HG03460 (cell line): Measurements from ENCODE around the gene EMILIN3.

Experiments
- ATAC-seq: cut with Tn5 transposase; IDR thresholded peaks from one replicate; pipeline ENCODE4 v1.9.1; 2021; ENCODE audit not compliant: unreplicated experiment

The EMILIN3 gene

GRCh38 chr20:41391587-41392001 lies 25.0 kb upstream of the EMILIN3 start:
- no peak for ATAC-seq

- ATAC-seq, result no peak
Observed at GRCh38 chr20:41390889-41391288, 24.3 kb upstream of the EMILIN3 start.

DNA sequence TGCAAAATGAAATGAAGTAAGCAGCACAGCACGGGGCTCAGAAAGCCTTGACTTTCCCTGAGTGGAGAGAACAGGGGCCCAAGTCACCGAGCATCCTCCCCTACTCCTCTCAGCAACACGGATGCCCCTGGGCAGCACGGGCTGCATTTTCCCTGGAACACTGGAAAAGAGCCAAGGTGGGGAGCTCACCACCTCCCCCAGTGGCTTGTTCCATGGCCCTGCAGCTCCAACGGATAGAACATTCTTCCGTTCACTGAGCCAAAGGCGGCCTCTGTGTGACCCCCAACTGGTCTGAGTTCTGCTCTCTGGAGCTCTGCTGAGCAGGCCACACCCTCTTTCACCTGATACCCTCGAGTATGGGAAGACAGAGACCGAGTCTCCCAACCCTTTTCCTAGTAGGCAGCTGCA lies 20.8 kb upstream of the EMILIN3 start:
- ATAC-seq, result no peak

DNA sequence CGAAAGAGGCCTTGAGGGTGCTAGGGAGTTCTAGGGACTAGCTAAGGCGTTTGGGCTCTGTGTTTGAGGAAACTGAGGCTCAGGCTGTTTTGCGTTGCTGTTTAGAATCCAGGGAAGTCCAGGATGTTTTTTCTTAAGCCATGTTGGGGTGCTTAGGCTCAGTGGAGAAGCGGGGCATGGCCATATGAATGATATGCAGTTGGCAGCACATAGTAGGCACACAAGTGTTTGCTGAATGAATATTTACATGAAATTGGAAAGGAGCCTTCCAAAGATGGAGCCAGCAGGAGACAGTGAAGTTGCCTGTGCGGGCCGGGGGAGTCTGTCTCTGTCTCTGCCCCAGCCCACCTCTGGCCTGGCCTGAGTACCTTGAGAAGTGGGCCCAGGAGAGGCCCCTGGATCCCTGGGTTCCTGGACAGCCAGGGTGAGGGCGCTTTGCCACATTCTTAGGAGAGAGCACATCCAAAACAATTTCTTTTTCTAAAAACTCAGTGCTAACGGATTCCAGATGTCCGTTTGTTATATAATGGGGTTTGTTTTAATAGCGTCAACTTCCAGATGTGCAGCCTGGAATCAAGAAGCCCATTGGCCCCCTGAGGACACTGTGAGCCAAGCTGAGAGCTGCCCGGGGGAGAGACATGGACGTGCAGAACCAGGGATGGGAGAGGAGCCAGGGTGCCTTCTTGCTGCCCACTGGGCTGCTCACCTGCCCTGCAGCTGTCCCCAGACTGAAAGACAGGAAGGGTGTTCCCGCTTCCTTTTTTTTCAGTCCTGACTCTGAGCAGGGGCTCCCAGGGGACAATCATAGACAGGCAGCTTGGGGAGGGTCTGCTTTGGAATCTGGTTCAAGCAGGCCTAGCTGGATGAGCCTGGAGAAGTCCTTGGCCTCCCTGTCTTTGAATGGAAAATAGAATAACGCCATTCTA lies 20.1 kb upstream of the EMILIN3 start:
- no peak for ATAC-seq

DNA sequence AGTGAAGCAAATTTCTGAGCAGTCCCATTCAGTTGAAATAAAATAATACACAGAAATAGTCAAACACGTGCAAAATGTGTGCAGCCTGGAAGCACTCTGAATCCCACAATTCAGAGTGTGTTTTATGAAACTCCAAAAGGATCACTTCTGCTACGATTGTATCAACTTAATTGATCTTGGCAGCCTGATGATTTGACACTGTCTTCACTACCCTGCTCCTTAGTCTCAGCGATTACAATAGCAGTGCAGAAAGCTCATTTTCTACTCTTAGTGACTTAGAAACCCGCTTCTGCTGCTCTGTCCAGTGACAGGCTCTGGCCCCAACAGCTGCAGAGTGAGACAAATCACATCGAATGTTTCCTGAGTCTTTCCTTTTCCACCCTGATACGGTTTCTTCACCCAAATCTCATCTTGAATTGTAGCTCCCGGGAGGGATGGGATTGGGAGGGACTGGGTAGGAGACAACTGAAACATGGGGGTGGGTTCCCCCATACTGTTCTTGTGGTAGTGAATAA lies 16.2 kb upstream of the EMILIN3 start:
- ATAC-seq, result no peak

DNA sequence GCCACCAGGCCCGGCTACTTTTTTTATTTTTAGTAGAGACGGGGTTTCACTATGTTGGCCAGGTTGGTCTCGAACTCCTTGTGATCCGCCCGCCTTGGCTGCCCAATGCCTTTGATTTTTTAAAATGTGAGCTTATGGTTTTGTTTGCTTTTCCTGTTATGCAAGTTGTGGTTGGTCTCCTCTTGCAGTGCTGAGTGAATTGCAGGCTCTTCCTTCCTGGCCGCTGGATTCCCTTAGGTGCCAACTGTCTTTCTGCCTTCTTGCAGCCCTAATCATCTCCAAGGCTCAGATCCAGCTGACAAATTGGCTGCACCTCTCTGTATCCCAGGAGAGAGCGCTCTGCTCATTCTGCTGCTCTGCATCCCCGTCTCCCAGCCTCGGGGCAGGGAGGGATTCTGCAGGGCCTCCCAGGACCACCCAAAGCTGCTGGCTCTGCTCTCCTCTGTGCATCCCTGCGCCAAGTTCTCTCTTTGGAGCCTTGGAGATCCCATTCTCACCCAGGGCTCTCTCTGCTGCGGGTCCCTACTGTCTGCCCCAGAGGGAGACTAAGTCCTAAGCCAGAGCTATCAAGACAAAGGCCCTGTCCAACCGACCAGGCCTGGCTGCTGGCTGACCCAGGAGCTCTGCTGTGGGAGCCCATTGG lies 14.1 kb upstream of the EMILIN3 start:
- no peak for ATAC-seq

DNA sequence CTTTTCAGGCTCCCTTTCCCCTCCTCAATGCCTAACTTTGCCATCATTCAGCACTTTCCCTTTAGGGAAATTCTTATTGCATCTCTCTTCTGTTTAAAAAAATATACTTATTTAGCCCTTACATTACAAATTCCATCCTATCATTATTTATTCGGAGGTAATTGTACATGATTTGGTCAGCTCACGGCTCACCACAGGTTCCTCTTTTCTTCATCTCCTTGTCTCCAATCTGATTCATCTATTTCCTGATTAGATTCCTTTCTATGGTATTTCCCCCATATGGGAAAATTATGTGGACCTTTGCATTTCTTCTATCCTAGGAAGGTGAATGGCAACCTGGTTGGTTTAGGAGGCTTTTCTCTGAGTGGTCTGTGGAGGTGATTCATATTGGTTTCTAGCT lies 12.9 kb upstream of the EMILIN3 start:
- no peak for ATAC-seq

- ATAC-seq, result no peak
Observed at GRCh38 chr20:41377275-41377674, 10.7 kb upstream of the EMILIN3 start.

DNA sequence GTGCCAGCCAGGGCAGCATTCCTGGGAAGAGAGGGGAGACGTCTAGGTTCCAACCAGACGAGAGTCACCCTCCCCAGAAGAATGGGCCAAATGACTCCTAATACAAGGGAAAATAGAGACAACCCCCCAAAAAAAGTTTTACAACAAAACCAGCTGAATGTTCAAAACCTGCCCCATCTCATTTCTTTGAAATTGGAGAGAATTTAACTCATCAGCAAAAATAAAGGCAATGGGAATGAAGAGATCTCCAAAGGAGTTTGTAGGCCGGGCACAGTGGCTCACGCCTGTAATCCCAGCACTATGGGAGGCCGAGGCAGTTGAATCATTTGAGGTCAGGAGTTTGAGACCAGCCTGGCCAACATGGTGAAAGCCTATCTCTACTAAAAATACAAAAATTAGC lies 9.7 kb upstream of the EMILIN3 start:
- ATAC-seq, result no peak

DNA sequence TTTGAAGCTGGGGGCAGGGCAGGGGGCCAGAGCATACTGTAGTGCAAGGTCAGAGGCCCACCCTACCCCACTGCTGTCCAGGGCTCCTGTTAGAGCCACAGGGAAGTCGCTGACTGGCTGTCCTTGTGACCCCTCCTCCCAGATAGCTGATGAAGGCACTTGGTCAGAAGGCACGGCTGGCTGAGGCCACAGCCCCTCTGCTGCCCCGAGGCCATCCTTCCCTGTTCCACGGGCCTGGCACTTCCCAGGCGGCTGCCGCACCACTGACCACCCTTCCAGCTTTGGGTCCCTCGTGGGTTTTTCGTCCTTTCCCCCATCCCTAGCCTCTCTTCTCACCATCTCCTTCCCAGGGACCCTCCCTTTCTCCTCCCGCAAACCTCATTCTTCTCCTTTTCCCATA lies 9.2 kb upstream of the EMILIN3 start:
- no peak for ATAC-seq

DNA sequence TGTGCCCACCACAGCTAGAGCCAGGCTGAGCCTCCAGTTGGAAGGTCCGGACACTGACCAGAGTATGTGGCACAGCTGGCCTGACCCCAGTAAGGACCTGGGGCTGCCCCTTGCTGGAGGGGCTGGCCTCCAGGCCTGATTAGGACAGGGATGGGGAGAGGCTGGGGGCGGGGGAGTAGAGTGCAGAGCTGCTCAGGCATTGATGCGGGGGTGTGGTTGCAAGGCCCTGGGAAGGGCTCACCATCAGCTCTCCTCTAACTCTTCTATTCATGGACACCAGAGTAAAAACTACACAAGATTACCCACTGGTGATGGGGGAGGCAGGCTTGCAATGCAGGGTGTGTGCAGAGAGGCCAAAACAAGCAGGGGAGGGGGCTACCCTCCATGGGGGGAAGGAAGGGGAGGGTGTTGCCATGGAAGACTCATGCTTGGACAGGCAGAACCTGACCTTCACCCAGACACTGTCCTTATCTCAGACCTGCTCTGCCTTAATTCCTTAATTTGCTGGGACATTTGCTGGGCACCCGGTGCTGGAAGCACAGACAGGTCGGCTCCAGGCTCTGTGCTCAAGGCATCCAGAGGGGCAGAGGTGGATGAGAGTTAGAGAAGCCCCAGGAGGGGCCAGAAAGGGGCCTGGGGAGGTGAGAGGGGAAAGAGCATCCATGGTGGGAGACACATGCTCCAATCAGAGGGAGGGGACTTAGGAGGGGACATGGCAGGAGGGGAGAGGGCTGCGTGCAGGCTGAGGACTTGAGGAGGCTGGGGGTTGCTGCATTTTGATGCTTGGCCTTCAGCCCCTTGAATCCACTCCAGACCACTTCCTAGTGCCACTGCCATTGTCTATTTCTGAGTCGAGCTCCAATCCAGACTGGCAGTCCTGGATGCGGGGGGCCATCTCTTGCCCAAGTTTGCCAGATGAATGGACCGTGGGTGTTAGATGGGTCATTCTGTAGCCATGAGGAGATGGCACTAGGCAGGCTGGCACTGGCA lies 7.6 kb upstream of the EMILIN3 start:
- no peak for ATAC-seq

GRCh38 chr20:41373251-41373783 lies 6.7 kb upstream of the EMILIN3 start:
- ATAC-seq, result no peak

DNA sequence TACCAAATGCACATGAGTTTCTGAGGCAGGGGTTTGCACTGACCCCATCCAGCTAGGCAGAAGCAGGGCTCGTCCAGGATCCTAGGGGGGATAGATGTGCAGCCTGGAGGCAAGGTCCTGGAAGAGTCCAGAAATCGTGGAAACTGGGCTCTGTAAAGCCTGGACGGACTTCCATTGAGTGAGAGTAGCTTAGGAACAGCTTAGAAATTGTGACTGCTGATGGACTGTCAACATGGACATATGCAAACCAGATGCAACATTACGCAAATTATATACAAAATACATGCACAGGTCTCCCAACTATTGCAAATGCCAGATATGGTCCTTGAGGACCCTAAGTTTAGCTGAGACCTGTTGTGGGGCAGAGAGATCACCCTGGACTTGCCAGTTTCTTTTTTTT lies 4.8 kb upstream of the EMILIN3 start:
- no peak for ATAC-seq

DNA sequence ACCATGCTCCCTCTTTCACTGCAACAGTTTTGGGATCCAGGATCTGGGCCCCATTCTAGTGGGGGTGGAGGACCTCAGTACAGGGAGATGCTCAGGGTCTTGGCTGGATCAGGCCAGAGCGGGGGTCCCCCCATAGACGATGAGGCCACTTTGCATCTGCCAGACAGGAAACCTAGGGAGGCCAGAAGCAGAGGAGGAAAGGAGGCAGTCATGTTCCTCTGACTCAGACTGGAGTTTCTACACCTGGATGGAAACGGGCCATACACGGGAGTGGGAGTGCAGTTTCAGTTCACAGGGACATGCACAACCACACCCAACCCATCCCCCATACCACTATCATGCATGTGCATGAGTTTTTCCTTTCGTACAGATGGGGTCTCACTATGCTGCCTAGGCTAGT lies 3.6 kb upstream of the EMILIN3 start:
- no peak for ATAC-seq

DNA sequence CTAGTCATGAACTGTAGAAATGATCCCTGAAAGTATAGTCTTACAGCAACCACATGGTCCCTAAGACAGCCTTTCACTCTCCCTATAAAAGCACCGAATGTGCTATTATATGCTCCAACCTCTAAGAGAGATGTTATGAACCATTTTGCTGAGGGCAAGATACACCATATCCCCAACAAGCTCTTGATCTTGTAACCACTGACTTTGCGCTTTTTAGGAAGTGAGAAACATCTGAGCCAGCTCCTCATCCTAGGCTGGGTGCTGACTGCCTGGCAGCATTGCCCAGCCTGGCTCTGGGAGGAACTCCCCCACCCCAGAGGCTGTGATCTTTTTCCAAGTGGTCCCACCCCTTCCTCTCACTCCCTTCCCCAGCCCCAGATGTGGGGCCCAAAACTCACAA lies 3.1 kb upstream of the EMILIN3 start:
- no peak for ATAC-seq

GRCh38 chr20:41367956-41368355 lies 1.3 kb upstream of the EMILIN3 start:
- no peak for ATAC-seq

- no peak for ATAC-seq
Observed at GRCh38 chr20:41367393-41367695, 726 bp upstream of the EMILIN3 start.

- no peak for ATAC-seq
Observed at GRCh38 chr20:41365777-41366545, 657 bp downstream of the EMILIN3 start.

GRCh38 chr20:41364967-41365765 lies 1.5 kb downstream of the EMILIN3 start:
- ATAC-seq, result no peak
